OCI-LY1 (cell line): ENCODE results near the gene CENPT.

ENCODE experiments used
- H2AFZ ChIP-seq: fragments of 200-600 bp; sonication (generic), shearing (Covaris generic); 2 replicates; pipeline ENCODE4 v1.6.0; 2014; ENCODE audit warnings: antibody characterized with exemption, mild to moderate bottlenecking, low read length
- H3F3A ChIP-seq: fragments of 200-600 bp; sonication (generic), shearing (Covaris generic); 2 replicates; pipeline ENCODE4 v1.6.0; 2014; ENCODE audit warnings: mild to moderate bottlenecking, antibody characterized with exemption, low read length, moderate library complexity; ENCODE audit not compliant: insufficient read depth
- H3K27ac ChIP-seq: fragments of 200-600 bp; sonication (generic); 2 replicates; pipeline ENCODE4 v1.5.1; 2014; ENCODE audit warnings: low read length, mixed run types, mild to moderate bottlenecking, low read depth; ENCODE audit not compliant: poor library complexity, severe bottlenecking
- H3K27me3 ChIP-seq: fragments of 200-600 bp; sonication (generic); 2 replicates; pipeline ENCODE4 v1.6.0; 2014; ENCODE audit warnings: antibody characterized with exemption, mild to moderate bottlenecking, low read length, moderate library complexity; ENCODE audit not compliant: insufficient read depth
- H3K36me3 ChIP-seq: fragments of 200-600 bp; sonication (generic); 2 replicates; pipeline ENCODE4 v1.6.1; 2014; ENCODE audit warnings: mild to moderate bottlenecking, antibody characterized with exemption, low read length, moderate library complexity, mixed read lengths; ENCODE audit not compliant: insufficient read depth
- H3K4me1 ChIP-seq: fragments of 200-600 bp; sonication (generic); 2 replicates; pipeline ENCODE4 v1.5.1; 2014; ENCODE audit warnings: mild to moderate bottlenecking, low read length, moderate library complexity; ENCODE audit not compliant: insufficient read depth, severe bottlenecking
- H3K4me2 ChIP-seq: fragments of 200-600 bp; sonication (generic), shearing (Covaris generic); 2 replicates; pipeline ENCODE4 v1.6.1; 2014; ENCODE audit warnings: low read length
- H3K4me3 ChIP-seq: fragments of 200-600 bp; sonication (generic); 2 replicates; pipeline ENCODE4 v1.5.1; 2014; ENCODE audit warnings: low read length, low read depth, mild to moderate bottlenecking, mixed read lengths; ENCODE audit not compliant: poor library complexity, severe bottlenecking
- H3K79me2 ChIP-seq: fragments of 200-600 bp; shearing (Covaris generic); 2 replicates; pipeline ENCODE4 v1.6.1; 2016; ENCODE audit warnings: mixed run types, low read length, mixed read lengths; ENCODE audit not compliant: insufficient read depth
- H3K9ac ChIP-seq: fragments of 200-600 bp; sonication (generic), shearing (Covaris generic); 2 replicates; pipeline ENCODE4 v1.6.1; 2014; ENCODE audit warnings: mild to moderate bottlenecking, low read length, mixed read lengths
- H3K9me2 ChIP-seq: fragments of 200-600 bp; sonication (generic), shearing (Covaris generic); 2 replicates; pipeline ENCODE4 v1.6.1; 2014; ENCODE audit warnings: low read depth, mild to moderate bottlenecking, low read length, mixed read lengths
- H3K9me3 ChIP-seq: fragments of 200-600 bp; shearing (Covaris generic); 2 replicates; pipeline ENCODE4 v1.6.1; 2014; ENCODE audit warnings: low read length, mixed read lengths
- H4K20me1 ChIP-seq: fragments of 200-600 bp; sonication (generic), shearing (Covaris generic); 2 replicates; pipeline ENCODE4 v1.6.0; 2016; ENCODE audit warnings: mild to moderate bottlenecking, low read length; ENCODE audit not compliant: insufficient read depth
- CTCF ChIP-seq: fragments of 200-600 bp; sonication (generic), shearing (Covaris generic); IDR thresholded peaks from 2 replicates; pipeline ENCODE4 v1.5.1; 2017; ENCODE audit warnings: mild to moderate bottlenecking, antibody characterized with exemption, low read length, moderate library complexity, mixed read lengths
- EZH2 ChIP-seq: fragments of 200-600 bp; sonication (generic), shearing (Covaris generic); IDR thresholded peaks from 2 replicates; pipeline ENCODE4 v1.8.0; 2017; ENCODE audit warnings: borderline replicate concordance, mixed run types, mild to moderate bottlenecking, antibody characterized with exemption, low read length, moderate library complexity, mixed read lengths

Gene CENPT

DNA sequence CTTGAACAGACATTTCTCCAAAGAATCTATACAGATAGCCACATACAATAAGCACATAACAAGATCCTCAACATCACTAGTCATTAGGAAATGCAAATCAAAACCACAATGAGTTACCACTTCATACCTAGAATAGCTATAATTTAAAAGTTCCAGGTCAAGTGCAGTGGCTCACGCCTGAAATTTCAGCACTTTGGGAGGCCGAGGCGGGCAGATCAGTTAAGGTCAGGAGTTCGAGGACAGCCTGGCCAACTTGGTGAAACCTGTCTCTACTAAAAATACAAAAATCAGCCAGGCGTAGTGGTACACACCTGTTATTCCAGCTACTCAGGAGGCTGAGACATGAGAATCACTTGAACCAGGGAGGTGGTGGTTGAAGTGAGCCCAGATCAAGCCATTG lies 61.0 kb downstream of the CENPT start:
- no peak overlapping the region for H3K4me2 ChIP-seq
- no peaks in the 10 kb centered on the region for H3F3A ChIP-seq

GRCh38 chr16:67783353-67783725 lies 64.2 kb downstream of the CENPT start:
- no peak overlapping the region for H3K27ac ChIP-seq
- H3K9me3 ChIP-seq, result no peaks in the 10 kb centered on the region
- no peaks in the 10 kb centered on the region for H3F3A ChIP-seq
- H3K9ac ChIP-seq, result no peak overlapping the region
- no peak overlapping the region for H3K4me3 ChIP-seq
- H3K79me2 ChIP-seq, result peaks cover 7% of the 10 kb centered on the region; the same call in 1 of the 2 replicates
- no peaks in the 10 kb centered on the region for H4K20me1 ChIP-seq
- peaks cover 21% of the 10 kb centered on the region for H3K4me1 ChIP-seq
- no peaks in the 10 kb centered on the region; the same call in 1 of the 2 replicates for H3K36me3 ChIP-seq
- TF ChIP-seq CTCF (no peak), EZH2 (no peak)
- no peaks in the 10 kb centered on the region for H3K27me3 ChIP-seq
- no peak overlapping the region for H3K4me2 ChIP-seq
- no peaks in the 10 kb centered on the region for H3K9me2 ChIP-seq
- no peak overlapping the region for H2AFZ ChIP-seq

More for the DNA sequence above, 61.0 kb downstream of the CENPT start:
- H3K27me3 ChIP-seq, result no peaks in the 10 kb centered on the region
- peaks cover 15% of the 10 kb centered on the region for H3K4me1 ChIP-seq
- H4K20me1 ChIP-seq, result no peaks in the 10 kb centered on the region
- H3K4me3 ChIP-seq, result no peak overlapping the region
- H3K79me2 ChIP-seq, result peaks cover 18% of the 10 kb centered on the region
- TF ChIP-seq CTCF, result no peak
- TF ChIP-seq EZH2, result no peak
- no peaks in the 10 kb centered on the region for H3K9me3 ChIP-seq
- H3K36me3 ChIP-seq, result no peaks in the 10 kb centered on the region
- no peak overlapping the region for H3K9ac ChIP-seq
- peak overlapping the region; percentile 35 for H3K27ac ChIP-seq
- no peaks in the 10 kb centered on the region for H3K9me2 ChIP-seq
- H2AFZ ChIP-seq, result no peak overlapping the region

DNA sequence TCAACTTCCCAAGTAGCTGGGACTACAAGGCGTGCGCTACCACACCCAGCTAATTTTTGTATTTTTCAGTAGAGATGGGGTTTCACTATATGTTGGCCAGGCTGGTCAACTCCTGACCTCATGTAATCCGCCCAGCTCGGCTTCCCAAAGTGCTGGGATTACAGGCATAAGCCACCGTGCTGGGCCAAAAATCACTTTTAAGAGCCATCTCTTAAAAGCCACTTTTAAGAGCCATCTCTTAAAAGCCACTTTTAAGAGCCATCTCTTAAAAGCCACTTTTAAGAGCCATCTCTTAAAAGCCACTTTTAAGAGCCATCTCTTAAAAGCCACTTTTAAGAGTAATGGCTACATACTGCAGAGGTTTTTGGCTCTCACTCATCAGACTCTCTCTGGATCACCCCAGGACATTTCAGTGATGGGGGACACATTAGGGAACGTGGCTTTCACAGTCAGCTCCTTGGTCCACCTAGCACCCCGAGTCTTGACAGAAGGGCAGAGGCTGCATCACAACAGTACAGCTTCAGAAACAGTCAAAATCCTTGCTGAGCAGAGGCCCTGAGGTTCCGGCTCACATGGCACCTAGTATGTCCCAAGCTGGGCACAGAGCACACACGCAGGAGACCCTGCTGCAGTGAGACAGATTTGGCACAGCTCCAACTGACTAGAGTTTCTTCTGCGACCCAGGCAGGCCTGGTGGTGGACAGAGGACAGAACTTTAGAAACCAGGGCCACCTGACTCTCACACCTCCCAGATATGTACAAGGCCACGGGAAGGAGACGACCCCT lies 64.7 kb downstream of the CENPT start:
- Histone ChIP-seq H2AFZ (no peak overlapping the region), H3K4me2 (no peak overlapping the region), H3K9ac (no peak overlapping the region), H3K4me3 (no peak overlapping the region), H3K27ac (no peak overlapping the region), H4K20me1 (no peaks in the 10 kb centered on the region), H3K9me3 (no peaks in the 10 kb centered on the region), H3K4me1 (peaks cover 21% of the 10 kb centered on the region), H3K79me2 (peaks cover 7% of the 10 kb centered on the region; the same call in 1 of the 2 replicates), H3F3A (no peaks in the 10 kb centered on the region), H3K27me3 (no peaks in the 10 kb centered on the region), H3K9me2 (no peaks in the 10 kb centered on the region), H3K36me3 (no peaks in the 10 kb centered on the region; the same call in 1 of the 2 replicates)
- TF ChIP-seq CTCF, result no peak
- TF ChIP-seq EZH2, result no peak
